ENCODE results near the gene GIGYF2.
"Not testable (repeated sequence)": the region's sequence is repeated elsewhere in the genome, so short reads cannot be mapped to it uniquely, and the experiment has no call there.

- TF ChIP-seq GABPA (IDR thresholded peaks at IDR 0.05 in 1 of 2, conservative IDR thresholded peaks at IDR 0.05 in 1 of 2); CTCF (IDR thresholded peaks at IDR 0.05; ENCODE audit: low read depth, low read length, missing input control); REST (IDR thresholded peaks at IDR 0.05); RAD21 (IDR thresholded peaks at IDR 0.05); SP1 (IDR thresholded peaks at IDR 0.05); MAX (IDR thresholded peaks at IDR 0.05); JUND (IDR thresholded peaks at IDR 0.05); ZBTB33 (IDR thresholded peaks at IDR 0.05); TAF1 (conservative IDR thresholded peaks at IDR 0.05); ATF3 (IDR thresholded peaks at IDR 0.05); RXRA (IDR thresholded peaks at IDR 0.05): not testable (repeated sequence)
Measured at GRCh38 chr2:232691117-232691516, 6.0 kb upstream of the GIGYF2 start.
